Activated effector memory CD4-positive, alpha-beta T cell treated with Interleukin-2 at 50 U/mL for 16 hours (primary cell): ENCODE results near the gene BUD13.
"Not testable (repeated sequence)": the region's sequence is repeated elsewhere in the genome, so short reads cannot be mapped to it uniquely, and the experiment has no call there.

Experiments used
- DNase-seq: peaks from one replicate; pipeline ENCODE4 v3.0.0-alpha.2; 2020

Gene BUD13

GRCh38 chr11:116772443-116773202 is at the start of gene BUD13:
Gene BUD13, minus strand, starts transcription at chr11:116772987. Its CDS starts 23 bp downstream, at chr11:116772964.
- peak; percentile 94 for DNase-seq

GRCh38 chr11:116822575-116822974 is 49.8 kb upstream of the BUD13 start:
- no peak for DNase-seq

GRCh38 chr11:116821050-116821918 is 48.5 kb upstream of the BUD13 start:
- DNase-seq = no peak

GRCh38 chr11:116819049-116819448 is 46.3 kb upstream of the BUD13 start:
- no peak for DNase-seq

GRCh38 chr11:116814502-116814901 is 41.7 kb upstream of the BUD13 start:
- no peak for DNase-seq

- DNase-seq = no peak
Observed at GRCh38 chr11:116813781-116814471, 41.1 kb upstream of the BUD13 start.

- no peak for DNase-seq
Observed at GRCh38 chr11:116813170-116813569, 40.4 kb upstream of the BUD13 start.

GRCh38 chr11:116812109-116812508 is 39.3 kb upstream of the BUD13 start:
- DNase-seq = no peak

GRCh38 chr11:116811194-116811593 is 38.4 kb upstream of the BUD13 start:
- DNase-seq = no peak

- no peak for DNase-seq
Observed at GRCh38 chr11:116808262-116809175, 35.7 kb upstream of the BUD13 start.

- DNase-seq = no peak
Observed at GRCh38 chr11:116807601-116808261, 34.9 kb upstream of the BUD13 start.

GRCh38 chr11:116804001-116804400 is 31.2 kb upstream of the BUD13 start:
- DNase-seq = no peak

- not testable (repeated sequence) for DNase-seq
Observed at GRCh38 chr11:116801662-116802061, 28.9 kb upstream of the BUD13 start.

- no peak for DNase-seq
Observed at GRCh38 chr11:116800610-116801009, 27.8 kb upstream of the BUD13 start.

GRCh38 chr11:116798368-116798767 is 25.6 kb upstream of the BUD13 start:
- no peak for DNase-seq

- no peak for DNase-seq
Observed at GRCh38 chr11:116797816-116798215, 25.0 kb upstream of the BUD13 start.

- no peak for DNase-seq
Observed at GRCh38 chr11:116796548-116796947, 23.8 kb upstream of the BUD13 start.

- no peak for DNase-seq
Observed at GRCh38 chr11:116794851-116795250, 22.1 kb upstream of the BUD13 start.

GRCh38 chr11:116793772-116794097 is 20.9 kb upstream of the BUD13 start:
- no peak for DNase-seq

GRCh38 chr11:116792869-116793771 is 20.3 kb upstream of the BUD13 start:
- DNase-seq = no peak
